ENCODE data around the gene PTPRT.

The PTPRT gene

GRCh38 chr20:42093542-42094440, 1095.9 kb downstream of the PTPRT start:
- DNase-seq = no peak

GRCh38 chr20:42093041-42093440, 1096.7 kb downstream of the PTPRT start:
- DNase-seq = no peak

GRCh38 chr20:42085366-42085765, 1104.3 kb downstream of the PTPRT start:
- DNase-seq = no peak

GRCh38 chr20:42083280-42083679, 1106.4 kb downstream of the PTPRT start:
- DNase-seq = no peak

GRCh38 chr20:42082611-42083010, 1107.1 kb downstream of the PTPRT start:
- no peak for DNase-seq

- DNase-seq = no peak
These were observed 1108.8 kb downstream of the PTPRT start for GRCh38 chr20:42080956-42081355.

- DNase-seq = no peak
These were observed 1114.8 kb downstream of the PTPRT start for GRCh38 chr20:42074944-42075343.

GRCh38 chr20:42067596-42067995, 1122.1 kb downstream of the PTPRT start:
- DNase-seq = no peak

- no peak for DNase-seq
These were observed 1122.5 kb downstream of the PTPRT start for GRCh38 chr20:42067174-42067573.

- DNase-seq = no peak
These were observed 1126.6 kb downstream of the PTPRT start for GRCh38 chr20:42063141-42063540.

GRCh38 chr20:42053350-42053749, 1136.4 kb downstream of the PTPRT start:
- DNase-seq = no peak

- DNase-seq = no peak
These were observed 1137.8 kb downstream of the PTPRT start for GRCh38 chr20:42051921-42052320.

- no peak for DNase-seq
These were observed 1143.2 kb downstream of the PTPRT start for GRCh38 chr20:42046371-42047085.

- no peak for DNase-seq
These were observed 1145.8 kb downstream of the PTPRT start for GRCh38 chr20:42043921-42044320.

- DNase-seq = no peak
These were observed 1148.6 kb downstream of the PTPRT start for GRCh38 chr20:42041000-42041565.

GRCh38 chr20:42027746-42028268, 1161.9 kb downstream of the PTPRT start:
- DNase-seq = no peak

GRCh38 chr20:42026599-42026998, 1163.1 kb downstream of the PTPRT start:
- no peak for DNase-seq

- no peak for DNase-seq
These were observed 1165.1 kb downstream of the PTPRT start for GRCh38 chr20:42024653-42025052.
